NCI-H748 (cell line): Measurements from ENCODE around the gene CHMP5.
"Not testable (repeated sequence)": the region's sequence is repeated elsewhere in the genome, so short reads cannot be mapped to it uniquely, and the experiment has no call there.

Experiments
- DNase-seq: peaks from one replicate; lab custom pipeline; 2025; ENCODE audit not compliant: unreplicated experiment; lab: John Stamatoyannopoulos, UW

CHMP5 gene

DNA sequence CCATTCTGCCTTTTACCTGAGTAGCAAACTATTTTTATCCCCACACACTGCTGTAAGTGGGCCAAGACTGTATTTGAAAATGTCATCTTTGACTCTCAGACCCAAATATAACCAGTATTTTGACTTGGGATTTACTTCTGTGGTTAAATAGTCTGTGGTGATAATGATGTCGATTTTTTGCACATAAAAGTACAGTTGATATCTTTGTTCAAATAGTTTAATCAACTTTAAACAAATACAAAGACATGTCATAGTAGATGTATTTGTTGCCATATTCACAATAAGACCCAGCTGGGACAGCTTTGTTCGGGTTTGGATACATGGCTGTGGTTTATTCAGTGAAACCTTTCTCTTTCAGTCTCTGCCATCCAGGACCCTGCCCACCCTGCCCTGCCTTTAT is 45.9 kb downstream of the CHMP5 start:
- DNase-seq = no peak

DNA sequence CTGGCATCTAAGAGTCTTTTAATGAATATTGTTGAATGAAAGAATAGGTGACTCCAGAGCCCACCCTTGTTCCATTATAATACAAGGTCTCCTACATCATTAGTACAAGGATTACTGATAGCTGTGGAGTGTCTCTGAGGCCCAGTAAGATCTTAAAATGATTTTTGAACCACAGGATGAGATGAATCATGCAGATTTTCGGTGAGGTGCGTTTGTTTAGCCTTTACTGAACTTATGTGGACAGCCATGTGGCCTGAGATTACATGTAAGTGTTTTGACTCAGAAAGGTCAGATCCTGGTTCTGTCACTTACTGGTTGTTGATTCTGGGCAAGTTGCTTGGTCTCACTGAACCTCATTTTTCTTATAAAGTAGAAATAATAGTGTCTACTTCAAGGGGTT is 47.1 kb downstream of the CHMP5 start:
- no peak for DNase-seq

DNA sequence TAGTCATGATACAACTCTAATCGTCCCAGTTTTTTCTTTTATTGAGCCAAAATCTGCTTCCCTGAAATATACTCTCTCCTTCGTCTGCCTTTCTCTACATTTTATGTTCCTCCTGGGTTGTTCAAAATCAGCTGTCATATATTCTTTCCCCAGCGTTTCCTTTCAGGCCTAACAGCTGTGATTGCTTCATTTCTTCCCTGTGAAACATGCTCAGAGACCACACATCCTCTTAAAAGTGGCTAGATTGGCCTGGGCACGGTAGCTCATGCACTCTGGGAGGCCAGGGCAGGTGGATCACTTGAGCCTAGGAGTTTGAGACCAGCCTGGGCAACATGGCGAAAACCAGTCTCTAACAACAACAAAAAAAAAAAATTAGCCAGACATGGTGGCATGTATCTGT is 50.5 kb downstream of the CHMP5 start:
- DNase-seq = no peak

DNA sequence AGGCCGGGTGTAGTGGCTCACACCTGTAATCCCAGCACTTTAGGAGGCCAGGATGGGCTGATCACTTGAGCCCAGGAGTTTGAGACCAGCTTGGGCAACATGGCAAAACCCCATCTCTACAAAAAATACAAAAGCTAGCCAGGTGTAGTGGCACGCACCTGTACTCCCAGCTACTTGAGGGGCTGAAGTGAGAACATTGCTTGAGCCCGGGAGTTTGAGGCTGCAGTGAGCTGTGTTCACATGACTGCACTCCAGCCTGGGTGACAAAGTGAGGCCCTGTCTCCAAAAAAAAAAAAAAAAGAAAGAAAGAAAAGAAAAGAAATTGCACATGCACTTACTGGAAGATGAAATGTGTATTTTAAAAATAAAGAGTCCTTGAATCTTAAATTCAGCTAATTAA is 52.3 kb downstream of the CHMP5 start:
- not testable (repeated sequence) for DNase-seq

DNA sequence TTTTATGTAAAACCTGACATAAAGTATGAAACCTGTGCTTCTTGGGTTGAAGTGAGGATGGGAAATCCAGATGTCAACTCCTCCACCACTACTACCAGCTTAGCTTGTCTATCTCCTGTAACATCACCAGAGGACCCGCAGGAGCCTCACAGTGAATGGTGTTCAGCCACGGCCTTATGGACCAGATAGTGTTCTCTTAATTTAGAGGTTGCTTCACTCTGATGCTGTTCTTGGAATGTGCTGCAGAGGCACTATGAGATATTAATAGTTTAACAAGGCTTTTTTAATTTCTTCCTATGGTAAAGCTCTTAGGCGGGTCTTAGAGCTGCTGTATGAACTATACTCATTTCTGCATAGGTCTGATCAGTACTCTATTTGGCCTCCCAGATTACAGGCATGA is 53.4 kb downstream of the CHMP5 start:
- no peak for DNase-seq

DNA sequence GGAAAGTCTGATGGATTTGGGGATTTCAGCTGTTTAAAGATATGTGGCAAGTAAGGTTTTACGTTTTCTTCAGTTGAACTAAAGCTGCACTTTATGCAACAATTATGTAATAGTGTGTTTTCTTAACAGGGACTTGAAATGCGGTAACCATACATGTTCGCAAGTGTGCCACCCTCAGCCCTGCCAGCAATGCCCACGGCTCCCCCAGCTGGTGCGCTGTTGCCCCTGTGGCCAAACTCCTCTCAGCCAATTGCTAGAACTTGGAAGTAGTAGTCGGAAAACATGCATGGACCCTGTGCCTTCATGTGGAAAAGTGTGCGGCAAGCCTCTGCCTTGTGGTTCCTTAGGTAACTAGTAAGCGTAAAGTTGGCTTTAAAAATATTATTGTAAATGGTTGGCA is 53.9 kb downstream of the CHMP5 start:
- DNase-seq = no peak

DNA sequence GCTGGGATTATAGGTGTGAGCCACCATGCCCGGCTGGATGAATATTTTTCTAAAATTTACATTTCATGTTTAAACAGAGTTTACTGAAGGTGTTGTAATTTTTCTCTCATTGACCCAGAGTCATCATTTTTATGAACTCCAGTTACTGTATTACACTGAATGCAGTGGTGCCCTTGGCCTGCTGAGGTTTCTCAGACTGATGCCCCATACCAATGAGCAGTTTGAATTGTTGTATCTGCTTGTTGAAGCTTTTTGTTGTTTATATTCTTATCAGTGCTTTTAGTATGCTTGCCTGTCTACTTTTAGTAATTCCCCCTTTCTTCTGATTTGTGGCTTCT is 55.4 kb downstream of the CHMP5 start:
- DNase-seq = no peak

DNA sequence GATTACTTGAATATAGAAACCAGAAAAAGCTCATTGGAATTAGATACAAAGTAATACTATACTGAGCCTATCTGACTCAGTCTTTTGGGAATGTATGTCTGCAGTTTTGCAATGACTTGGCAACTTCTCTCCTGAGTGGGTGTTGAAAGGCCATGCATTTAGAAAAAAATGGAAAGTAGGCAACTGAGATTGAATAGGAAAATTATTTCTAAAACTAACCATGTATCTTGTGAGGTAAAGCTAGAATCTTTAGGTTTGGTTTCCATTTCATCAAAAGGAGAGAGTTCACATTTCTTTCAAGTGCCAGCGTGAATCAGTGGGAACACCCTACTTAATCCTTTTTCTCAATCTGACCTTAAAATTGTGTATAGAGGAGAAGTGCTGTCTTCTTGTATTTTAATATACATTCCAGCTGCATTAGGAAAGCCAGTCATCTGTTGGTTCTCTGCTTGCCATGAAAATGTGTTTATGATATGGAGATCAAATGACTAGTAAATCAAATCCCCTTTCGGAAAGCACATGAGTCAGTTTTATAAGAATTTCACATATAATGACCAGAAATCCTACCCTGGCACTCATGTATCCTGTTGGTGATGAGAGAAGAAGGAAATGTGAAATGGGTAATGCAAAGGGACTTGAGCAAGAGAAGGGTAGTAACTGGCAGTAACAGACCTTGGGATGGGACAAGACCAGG is 55.9 kb downstream of the CHMP5 start:
- no peak for DNase-seq

DNA sequence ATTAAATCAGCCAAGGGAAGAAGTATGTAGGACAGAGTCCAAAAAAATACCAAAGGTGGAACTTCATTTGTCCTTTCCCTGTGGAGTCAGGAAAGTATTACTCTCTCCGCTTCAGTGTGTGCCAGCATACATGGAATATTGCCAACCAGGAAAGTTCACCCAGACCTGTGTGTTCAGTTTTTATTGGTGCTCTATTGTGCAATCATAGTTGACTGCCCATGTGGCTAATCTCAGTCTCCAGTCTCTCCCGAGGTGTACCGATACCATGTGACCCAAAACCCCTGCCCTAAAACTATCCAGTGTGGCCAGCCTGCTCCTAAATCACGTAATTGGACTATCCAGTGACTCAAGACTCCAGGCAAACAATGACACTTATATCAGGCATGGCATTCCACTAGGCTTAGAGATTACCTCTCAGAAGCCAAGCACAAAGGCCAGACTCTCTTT is 64.3 kb downstream of the CHMP5 start:
- DNase-seq = no peak

DNA sequence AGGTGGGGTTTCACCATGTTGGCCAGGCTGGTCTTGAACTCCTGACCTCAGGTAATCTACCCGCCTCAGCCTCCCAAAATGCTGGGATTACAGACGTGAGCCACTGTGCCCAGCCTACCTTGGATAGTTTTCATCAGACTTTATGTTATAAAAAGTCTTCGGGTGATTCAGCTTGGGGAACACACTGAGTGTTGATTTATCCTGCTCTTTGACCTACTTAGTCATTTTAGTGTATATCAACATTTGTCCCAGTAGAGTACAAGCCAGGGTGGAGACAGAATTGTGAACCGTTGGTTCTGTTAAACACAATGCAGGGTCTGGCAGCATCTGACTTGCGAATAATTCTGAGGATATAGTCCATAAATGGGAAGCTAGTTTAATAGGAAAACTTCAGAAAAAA is 65.1 kb downstream of the CHMP5 start:
- no peak for DNase-seq

DNA sequence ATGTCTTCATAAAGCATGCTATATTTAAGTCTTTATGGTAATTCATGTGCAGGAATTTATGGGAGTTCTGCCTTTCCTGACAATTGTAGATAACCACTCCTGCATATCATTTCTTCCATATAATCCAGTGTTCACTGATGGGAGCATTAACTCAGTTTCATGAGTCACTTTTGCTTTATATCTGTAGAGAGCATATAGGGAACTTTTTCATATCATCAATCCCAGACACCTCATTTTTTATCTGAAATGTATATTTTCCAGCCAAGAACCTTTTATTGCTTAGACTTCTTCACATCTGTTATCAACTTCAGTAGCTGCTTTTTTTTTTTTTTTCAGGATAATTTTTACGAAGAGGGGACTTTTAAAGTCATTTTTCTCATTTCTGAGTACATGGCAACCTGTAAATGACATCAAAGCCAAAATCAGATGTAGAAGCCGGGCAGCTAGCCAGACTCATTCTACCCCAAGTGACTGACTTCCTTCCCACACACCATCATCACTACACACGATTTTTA is 66.6 kb downstream of the CHMP5 start:
- DNase-seq = no peak
